Measurements from ENCODE around the gene MGAT4A.
"Not testable (repeated sequence)": the region's sequence is repeated elsewhere in the genome, so short reads cannot be mapped to it uniquely, and the experiment has no call there.

The MGAT4A gene

DNA sequence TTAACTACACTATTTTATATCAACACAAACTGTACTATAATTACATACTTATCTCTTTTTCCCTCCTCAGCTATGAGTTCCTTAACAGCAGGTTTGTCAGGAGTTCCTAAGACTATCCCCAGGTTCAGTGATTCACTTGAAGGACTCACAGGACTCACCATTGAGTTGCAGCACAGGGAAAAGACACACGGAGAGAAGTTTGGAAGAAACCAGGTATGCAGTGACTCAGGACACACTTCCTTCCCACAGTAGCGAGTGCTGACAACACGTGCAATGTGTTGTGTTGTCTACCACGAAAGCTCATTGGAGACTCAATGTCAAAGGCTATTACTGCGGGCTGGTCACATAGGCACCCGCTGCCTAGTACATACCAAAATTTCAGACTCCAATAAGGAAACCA lies 32.0 kb downstream of the MGAT4A start:
- DNase-seq = no peak

DNA sequence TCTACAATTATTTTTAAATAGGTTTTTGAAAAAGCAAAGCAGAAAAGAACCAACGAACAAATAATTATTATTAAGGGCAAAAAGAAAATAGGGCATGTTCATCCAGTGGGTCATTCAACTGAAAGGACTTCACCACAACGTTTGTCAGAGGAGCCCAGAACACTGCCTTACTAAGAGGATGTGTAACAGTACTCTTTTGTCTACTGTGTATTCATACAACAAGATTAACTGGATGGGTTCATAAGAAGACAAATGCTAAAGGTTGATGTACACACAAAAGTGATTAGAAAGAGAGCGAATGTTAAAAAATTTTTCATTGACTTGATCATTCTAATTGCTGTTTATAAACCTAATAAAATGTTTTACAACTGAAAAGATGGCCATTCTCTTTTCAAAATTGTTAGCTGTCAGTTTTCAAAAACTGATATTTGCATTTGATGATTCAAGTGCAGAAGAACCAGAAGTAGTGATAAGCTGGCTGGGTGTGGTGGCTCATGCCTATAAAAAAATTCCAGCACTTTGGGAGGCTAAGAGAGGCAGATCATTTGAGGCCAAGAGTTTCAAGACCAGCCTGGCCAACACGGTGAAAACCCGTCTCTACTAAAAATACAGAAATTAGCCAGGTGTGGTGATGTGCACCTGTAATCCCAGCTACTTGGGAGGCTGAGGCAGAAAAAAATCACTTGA lies 33.1 kb downstream of the MGAT4A start:
- no peak for DNase-seq

DNA sequence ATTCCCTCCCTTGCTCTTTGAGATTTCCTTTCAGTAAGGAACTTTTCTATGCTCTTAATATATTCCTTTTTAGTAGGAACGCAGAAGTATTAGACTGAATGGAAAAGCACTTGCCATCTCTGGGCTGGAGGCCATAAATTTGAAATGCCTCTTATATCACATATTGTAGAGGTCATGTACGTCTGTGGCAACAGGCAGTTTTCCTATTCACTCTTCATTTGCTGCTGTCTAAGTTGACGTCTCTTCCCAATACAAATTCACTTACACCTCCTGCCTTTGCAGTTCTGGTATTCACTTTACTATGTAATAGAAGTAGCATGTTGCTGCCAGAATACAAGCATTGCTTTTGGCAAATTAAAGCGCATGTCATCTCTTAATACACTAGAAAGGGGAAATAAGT lies 34.7 kb downstream of the MGAT4A start:
- DNase-seq = no peak

DNA sequence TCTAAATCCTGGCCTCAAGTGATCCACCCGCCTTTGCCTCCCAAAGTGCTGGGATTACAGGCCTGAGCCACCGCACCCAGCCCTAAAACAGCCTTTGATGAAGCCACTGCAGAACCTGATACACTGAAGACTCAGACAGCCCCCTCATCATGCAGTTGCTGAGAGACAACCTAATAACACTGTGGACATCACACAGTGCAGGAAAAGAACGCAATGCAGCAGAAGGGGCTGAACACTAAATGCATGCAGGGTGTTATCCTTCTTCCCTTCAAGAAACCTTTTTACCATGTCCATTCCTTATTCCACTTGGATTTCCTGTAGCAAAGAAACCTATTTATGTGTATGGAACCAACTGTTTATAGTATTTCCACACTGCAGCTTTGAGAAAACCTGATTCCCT lies 35.7 kb downstream of the MGAT4A start:
- no peak for DNase-seq

DNA sequence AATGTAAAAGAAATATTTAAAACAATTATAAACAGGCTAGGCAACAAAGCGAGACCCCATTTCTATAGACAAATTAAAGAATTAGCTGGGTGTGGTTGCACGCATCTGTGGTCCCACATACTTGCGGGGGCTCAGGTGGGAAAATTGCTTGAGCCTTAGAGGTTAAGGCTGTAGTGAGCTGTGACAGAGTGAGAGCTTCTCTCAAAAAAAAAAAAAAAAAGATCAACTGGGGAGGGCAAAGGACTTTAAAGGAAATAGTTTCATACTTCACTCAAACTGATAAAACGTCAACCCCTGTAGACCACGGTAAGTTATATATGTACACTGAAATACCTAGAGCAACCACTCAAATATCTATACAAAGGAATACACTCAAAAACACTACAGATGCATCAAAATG lies 37.5 kb downstream of the MGAT4A start:
- no peak for DNase-seq

DNA sequence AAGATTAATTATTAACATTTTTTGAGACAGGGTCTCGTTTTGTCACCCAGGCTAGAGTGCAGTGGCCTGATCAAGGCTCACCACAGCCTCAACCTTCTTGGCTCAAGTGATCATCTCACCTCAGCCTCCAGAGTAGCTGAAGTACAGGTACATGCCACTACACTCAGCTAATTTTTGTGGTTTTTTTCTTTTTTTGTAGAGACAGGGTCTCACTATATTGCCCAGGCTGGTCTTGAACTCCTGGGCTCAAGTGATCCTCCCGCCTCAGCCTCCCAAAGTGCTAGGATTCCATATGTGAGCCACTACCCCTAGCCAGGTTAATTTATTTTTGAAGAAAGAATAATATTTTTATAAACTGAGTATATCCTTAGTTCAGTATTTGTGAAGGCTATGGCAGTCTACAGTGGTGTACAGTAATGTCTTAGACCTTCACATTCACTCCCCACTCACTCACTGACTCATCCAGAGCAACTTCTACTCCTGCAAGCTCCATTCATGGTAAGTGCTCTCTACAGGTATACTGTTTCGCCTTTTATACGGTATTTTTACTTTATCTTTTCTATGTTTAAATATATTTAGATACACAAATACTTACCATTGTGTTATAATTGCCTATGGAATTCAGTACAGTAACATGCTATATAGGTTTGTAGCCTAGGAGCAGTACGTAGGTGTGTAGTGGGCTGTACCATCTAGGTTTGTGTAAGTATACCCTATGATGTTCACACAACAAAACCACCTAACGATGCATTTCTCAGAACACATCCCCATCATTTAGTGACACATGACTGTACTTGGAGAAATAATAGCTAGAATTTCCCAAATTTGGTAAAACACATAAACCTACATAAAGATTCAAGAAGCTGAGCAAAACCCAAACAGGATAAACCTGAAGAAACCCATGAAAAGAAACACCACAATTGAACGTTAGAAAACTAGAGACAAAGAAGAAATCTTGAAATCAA lies 38.6 kb downstream of the MGAT4A start:
- DNase-seq = no peak

DNA sequence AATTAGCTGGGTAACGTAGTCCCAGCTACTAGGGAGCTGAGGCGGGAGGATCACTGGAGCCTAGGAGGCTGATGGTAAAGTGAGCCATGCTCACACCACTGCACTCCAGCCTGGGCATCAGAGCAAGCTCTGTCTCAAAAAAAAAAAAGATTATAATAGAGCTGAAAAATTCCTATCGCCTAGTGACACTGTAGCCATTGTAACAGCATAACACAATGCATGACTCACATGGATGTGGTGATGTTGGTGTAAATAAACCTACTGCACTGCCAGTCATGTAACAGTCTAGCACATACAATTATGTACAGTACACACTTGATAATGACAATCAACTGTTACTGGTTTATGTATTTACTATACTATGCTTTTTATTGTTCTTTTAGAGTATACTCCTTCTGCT lies 39.6 kb downstream of the MGAT4A start:
- DNase-seq = no peak

DNA sequence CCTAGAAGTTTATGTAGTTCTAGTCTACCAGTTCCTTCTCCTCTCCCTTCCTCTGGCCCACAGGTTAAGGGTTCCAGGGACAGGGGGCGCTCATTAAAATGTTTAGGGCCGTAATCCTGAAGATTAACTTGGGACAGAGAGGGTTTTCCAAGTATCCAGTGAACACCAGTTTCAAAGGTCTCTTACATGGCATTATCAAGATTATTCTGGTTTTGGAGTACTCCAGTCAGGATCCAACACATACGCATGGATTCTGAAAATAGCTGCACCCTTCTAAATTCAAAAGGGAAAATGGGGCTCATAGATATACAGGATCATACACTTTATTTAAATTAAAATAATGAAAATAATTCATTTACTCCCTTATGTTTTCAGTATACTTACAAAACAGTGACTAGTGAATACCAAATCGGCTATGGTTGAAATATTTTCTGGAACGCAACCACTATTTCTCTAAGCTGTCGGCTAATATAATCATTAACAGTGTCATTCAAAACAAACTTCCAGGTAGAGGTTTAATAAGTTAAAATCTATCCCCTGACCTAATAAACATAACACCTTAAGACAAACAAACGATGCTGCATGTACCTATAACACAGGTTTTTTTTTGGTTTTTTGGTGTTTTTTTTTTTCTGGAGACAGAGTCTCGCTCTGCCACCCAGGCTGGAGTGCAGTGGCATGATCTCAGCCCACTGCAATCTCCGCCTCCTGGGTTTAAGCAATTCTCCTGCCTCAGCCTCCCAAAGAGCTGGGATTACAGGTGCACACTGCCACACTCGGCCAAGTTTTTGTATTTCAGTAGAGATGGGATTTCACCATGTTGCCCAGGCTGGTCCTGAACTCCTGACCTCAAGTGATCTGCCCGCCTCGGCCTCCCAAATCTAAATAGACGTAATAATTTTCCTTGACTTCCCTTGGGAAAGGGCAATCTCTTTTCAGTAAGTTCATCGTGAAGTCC lies 44.7 kb downstream of the MGAT4A start:
- DNase-seq = no peak

DNA sequence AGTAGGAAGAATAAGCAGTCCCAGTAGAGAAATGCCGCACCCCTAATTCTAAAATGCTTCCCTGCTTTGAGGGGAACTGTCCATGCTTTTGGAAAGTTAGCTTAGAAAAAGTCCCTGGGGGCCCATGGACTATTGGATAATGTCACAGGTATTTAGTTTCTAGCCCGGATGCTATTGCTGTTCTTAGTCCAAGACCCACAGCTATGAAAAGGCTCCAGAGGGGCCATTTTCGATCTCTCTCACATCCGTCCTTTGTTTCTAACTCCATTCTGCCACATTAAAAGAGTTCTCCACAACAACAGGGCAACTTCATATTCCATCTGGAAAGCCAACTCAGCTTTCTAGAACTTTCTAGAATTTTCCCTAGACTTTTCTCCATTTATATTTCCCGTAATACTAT lies 47.2 kb downstream of the MGAT4A start:
- no peak for DNase-seq

DNA sequence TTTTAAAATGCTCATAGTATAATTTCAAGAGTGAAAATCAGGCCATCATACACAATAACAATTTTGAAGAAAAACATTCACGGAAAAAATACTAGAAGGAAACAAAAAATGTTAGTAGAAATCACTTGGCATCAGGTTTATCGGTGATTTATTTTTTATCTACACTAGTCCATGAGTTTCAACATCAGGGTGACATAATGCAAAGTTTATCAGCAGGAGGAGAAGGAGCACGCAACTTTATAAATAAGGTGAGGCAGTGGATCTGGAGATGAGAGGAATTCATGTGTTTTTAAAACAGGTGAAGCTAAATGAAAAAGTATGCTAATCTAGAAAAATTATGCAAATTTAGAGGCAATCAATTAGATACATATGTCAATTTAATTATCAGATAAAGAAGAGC lies 54.2 kb downstream of the MGAT4A start:
- no peak for DNase-seq

DNA sequence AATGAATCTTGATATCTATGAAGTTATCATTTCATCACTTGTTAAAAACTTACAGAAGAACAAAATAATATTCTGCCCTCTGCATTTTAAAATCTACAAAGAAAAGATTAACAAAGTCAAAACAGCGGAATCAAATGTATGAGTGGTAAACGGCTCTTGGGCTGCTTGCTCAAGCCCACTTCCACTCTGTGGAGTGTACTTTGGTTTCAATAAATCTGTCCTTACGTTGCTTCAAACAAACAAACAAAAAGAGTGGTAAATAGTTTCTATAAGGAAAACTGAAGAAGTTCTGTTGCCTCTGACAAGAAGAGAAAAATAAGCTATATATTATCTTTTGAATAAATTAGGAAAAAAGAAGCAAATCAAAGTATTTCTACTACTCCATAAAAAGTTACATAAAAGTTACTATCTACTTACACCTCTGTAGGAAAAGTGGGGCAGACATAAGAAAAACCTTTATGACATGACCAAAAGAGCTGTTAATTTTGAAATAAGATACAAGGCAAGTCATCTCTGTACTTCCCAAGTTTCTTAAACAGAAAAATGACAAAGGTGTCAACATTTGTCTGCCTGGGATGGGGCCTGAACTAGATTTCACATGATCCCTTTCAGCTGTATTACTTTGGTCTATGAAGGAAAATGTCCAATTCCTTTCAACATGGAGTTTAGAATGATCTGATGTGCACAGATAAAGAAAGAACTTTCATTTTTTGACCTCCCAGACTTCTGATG lies 56.5 kb downstream of the MGAT4A start:
- no peak for DNase-seq

DNA sequence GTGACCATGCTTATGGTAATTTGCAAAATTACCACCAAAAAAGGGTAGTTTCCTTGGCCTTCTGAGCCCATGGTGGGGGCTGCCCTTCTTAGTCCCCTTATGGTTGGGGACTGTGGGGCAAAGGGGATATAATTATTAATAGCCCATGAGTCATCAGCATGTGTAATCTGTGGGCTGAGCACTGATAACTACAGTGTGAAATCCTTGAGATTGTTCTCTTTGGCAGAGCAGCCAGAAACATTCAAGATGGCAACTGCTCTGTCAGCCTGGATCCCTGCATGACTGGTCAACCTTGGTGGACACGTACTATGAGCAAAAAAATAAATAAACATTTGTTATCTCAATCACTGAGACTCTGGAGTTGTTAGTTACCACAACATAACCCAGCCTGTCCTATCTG lies 61.3 kb downstream of the MGAT4A start:
- DNase-seq = no peak

DNA sequence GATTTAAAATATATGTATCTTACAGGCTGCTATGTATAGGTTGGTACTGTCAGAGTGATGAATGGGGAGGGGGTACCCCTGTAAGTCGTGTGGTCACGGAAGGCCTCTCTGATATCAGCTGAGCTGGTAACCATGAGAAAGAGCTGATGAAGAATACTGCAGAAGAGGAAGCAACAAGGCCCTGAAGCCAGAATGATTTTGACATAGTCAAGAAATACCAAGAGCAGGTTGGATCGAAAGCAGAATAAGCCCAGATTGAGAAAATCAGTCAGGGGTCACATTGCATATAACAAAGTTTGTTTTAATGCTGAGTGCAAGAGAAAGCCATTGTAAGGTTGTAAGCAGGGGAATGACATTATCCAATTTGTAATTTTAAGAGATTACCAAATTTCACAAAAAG lies 65.3 kb downstream of the MGAT4A start:
- no peak for DNase-seq

DNA sequence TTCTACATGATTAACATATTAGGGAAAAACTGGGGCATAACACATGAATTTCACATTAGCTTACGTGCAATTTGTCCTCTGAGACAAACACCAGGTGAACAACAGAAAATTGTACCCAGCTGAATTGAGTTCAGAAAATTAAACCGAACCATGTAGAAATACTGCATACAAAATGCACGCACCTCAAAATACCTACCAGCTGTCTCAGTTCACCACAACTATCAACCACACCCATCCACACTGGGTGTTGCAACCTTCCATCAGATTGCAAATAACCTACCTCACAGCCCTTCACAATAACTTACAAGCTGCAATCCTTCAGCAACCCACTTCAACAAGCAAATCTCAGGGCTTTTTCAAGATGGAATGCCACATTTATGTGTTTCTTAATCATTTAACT lies 66.6 kb downstream of the MGAT4A start:
- DNase-seq = no peak

DNA sequence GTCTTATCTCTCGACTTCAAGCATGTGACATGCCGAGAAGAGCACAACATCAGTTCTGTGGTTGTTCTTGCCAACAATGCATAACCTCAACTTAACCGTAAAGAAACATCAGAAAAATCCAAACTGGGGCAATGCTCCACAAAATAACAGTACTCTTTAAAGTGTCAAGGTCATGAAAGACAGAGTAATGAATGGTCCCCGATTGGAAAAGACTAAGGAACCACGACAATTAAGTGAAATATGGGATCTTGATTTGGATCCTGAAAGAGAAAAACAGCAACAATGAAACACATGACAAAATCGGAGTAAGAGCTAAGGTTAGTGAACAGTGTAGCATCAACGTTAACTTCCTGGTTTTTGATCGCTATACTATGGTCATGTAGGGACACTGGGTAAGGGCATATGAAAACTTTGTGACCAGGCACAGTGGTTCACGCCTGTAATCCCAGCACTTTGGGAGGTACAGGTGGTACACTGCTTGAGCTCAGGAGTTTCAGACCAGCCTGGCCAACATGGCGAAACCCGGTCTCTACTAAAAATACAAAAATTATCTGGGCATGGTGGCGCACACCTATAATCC lies 67.3 kb downstream of the MGAT4A start:
- DNase-seq = no peak

DNA sequence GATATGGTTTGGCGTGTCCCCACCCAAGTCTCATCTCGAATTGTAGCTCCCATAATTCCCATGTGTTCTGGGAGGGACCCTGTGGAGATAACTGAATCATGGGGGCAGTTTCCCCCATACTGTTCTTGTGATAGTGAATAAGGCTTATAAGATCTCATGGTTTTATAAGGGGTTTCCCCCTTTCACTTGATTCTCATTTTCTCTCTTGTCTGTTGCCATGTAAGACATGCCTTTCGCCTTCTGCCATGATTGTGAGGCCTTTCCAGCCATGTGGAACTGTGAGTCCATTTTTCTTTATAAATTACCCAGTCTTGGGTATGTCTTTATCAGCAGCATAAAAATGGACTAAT lies 71.5 kb downstream of the MGAT4A start:
- not testable (repeated sequence) for DNase-seq

DNA sequence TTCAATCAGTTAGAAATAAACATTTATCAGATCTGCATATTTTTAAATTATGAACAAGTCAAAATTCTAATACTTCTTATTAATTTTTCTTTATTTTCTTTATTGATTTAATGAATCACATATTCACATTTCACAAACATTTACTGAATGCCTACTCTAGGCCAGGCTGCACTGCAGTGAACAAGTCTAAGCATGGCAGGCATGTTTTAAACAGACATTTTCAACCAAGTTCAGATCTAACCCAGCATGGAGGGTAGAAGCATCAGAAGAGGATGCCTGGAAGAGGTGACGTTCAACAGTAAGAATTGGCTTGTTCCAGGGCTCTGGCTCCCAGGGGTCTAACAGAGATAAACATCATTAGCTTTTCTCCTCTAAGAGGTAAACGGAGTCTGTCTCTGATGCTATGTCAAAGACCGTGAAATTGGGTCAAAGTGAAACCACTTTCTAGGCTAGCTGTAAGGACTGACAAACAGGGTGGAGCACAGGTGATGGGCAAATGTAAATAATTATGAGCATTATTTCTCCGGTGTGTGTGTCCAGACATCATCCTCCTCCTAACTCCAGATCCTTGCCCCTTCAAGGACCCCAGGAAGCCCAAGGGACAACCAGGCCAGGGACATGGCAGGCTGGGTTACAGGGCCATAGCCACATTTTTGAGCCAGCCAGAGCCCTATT lies 72.0 kb downstream of the MGAT4A start:
- no peak for DNase-seq

DNA sequence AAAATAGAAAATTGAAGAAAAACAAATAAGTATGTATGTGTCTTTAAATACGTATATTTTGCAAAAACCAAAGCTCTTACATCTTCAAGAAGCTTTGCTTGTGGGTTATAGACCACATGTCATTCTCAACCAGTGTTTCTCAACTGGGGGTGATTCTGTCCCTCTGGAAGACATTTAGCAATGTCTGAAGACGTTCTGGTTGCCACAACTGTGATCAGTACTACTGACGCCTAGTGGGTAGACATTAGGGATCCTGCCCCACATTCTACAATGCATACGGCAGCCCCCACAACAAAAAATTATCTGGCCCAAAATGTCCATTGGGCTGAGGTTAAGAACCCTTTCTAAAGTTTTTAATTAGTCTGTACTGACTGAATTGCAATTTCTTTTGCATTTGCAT lies 74.1 kb downstream of the MGAT4A start:
- no peak for DNase-seq

DNA sequence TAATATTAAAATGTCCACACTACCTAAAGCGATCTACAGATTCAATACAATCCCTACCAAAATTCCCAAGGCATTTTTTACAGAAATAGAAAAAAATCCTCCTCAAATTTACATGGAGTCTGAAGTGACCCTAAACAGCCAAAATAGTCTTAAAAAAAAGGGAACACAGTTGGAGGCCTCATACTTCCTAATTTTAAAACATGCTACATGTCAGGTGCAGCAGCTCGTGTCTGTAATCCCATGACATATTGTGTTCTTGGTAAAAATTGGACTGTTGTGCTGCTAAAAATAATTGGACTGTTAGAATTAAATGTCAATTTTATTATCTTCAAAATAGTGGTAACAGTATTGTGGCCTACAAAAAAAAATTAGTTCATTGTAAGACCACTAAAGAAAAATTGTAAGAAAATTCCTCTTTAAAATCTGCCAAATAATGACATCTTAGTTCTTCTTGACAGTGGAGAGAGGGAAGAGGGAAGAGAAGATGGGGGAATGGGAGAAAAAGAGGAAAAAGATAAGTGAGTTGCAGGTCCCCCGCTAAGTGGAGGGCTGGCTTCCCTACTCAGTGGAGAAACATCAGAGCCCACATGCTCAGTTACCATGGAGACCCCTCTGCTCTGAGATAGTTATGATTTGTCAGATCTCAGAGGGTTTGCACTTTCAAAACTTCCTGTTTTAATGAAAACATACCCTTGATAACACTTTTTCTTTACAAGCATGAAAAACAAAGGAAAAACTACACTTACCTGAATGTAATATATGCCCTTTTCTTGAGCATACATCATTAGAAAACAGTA lies 76.0 kb downstream of the MGAT4A start:
- DNase-seq = no peak

DNA sequence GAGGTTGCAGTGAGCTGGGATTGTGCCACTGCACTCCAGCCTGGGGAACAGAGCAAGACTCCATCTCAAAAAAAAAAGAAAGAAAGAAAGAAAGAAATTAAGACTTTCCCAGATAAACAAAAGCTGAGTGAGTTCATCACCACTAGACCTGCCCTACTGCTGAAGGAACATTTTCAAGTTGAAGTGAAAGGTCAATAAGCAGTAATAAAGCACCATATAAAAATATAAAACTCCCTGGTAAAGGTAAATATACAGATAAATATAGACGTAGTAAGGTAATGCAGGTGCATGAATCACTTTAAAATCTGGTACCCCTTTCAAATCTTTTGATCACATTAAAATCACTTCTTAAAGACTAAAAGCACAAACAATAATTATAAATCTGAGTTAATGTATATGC lies 79.9 kb downstream of the MGAT4A start:
- no peak for DNase-seq

DNA sequence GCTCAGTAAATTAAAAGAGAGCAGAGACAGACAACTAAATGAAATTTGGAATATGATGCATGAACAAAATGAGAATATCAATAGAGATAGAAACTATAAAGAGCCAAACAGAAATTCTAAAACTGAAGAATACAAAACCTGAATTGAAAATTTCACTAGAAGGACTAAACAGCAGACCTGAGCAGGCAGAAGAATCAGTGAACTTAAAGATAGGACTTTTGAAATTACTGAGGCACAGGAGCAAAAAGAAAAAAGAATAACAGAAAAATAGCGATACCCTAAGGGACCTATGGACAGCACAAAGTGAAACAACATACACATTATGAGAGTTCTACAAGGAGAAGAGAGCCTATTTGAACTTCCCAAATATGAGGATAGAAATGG lies 80.9 kb downstream of the MGAT4A start:
- DNase-seq = no peak
